Measurements from ENCODE around the gene LRCOL1.

DNA sequence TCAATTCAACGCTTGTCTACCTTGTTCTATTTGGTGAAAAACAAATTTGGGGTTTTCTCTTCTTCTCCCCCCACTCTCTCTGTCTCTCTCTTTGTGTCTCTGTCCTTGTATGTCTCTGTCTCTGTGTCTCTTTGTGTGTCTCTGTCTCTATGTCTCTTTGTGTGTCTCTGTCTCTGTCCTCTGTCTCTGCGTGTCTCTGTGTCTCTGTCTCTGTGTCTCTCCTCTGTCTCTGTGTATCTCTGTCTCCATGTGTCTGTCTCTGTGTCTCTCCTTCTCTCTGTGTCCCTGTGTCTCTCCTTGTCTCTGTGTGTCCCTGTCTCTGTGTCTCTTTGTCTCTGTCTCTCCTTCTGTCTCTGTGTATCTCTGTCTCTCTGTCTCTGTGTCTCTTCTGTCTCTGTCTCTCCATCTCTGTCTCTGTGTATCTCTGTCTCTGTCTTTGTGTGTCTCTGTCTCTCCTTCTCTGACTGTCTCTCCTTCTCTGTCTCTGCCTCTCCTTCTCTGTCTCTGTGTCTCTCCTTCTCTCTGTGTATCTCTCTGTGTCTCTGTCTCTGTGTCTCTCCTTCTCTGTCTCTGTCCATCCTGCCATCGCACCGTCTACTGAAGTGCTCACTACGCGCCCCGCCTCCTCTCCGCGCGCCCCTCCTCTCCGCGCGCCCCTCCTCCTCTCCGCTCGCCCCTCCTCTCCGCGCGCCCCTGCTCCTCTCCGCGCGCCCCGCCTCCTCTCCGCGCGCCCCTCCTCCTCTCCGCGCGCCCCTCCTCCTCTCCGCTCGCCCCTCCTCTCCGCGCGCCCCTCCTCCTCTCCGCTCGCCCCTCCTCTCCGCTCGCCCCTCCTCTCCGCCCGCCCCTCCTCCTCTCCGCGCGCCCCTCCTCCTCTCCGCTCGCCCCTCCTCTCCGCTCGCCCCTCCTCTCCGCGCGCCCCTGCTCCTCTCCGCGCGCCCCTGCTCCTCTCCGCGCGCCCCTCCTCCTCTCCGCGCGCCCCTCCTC is 12.8 kb downstream of the LRCOL1 start:
- TF ChIP-seq, protein P1, sequence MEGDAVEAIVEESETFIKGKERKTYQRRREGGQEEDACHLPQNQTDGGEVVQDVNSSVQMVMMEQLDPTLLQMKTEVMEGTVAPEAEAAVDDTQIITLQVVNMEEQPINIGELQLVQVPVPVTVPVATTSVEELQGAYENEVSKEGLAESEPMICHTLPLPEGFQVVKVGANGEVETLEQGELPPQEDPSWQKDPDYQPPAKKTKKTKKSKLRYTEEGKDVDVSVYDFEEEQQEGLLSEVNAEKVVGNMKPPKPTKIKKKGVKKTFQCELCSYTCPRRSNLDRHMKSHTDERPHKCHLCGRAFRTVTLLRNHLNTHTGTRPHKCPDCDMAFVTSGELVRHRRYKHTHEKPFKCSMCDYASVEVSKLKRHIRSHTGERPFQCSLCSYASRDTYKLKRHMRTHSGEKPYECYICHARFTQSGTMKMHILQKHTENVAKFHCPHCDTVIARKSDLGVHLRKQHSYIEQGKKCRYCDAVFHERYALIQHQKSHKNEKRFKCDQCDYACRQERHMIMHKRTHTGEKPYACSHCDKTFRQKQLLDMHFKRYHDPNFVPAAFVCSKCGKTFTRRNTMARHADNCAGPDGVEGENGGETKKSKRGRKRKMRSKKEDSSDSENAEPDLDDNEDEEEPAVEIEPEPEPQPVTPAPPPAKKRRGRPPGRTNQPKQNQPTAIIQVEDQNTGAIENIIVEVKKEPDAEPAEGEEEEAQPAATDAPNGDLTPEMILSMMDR (IDR thresholded peaks at IDR 0.05; ENCODE audit: low read depth, low read length, poor library complexity, severe bottlenecking) = no peak
- no peak for TF ChIP-seq EZH2phosphoT487 (IDR thresholded peaks at IDR 0.05; ENCODE audit: borderline replicate concordance, low read length)

Measured in DOHH2 (cell line).